ENCODE measurements around the gene PRUNE2.

DNA sequence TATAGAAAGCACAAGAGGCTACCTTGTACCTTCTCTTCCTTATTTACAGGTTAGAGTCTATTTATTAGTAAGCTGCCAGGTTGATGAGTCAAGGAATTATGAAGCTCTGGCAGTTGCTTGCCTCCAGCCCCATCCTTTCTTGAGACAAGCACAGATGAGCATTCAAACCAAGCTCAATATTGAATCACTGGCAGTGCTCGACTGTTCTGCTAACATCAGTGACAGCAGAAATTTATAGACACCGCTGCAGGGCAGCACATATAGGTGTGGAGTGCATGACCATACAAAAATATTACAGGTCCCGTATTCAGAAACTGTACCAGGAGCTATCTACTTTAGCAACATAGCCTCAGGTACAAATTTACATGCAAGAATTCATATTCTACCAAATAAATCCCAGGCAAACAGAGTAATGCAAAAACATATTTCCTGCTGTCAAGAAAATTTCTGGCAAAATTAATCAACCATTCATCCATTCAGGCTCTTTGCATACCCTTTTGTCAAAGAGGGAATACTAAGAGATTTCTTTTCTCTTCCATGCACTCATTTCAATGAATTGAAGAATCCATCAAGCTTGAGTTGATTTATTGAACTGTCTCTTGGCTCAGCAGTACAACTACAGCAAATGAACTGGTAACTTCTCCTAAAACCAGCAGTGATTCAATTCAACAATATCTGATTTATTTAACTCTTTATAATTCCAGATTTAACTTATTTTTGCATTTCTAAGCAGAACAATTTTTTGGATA, 168.6 kb downstream of the PRUNE2 start:
- TF ChIP-seq ZNF274 (IDR thresholded peaks at IDR 0.05; ENCODE audit: low read depth, low read length) = no peak
- no peak for TF ChIP-seq SUZ12 (IDR thresholded peaks at IDR 0.05; ENCODE audit: extremely low read depth, insufficient read depth, insufficient read length)
- no peak for TF ChIP-seq YY1 (IDR thresholded peaks at IDR 0.05; ENCODE audit: insufficient read depth, insufficient read length)

All from NT2/D1 (cell line).